ENCODE measurements around the gene DHRS12. TPM values are rescaled to one million over a fixed set of nuclear protein-coding genes. Genes with fewer than 3 reads are reported as not detected.

The DHRS12 gene
- total RNA-seq, 1 experiment from 2014 or later: 8.8 TPM

- H2BK20ac ChIP-seq (ENCODE audit: low read depth, low read length, poor library complexity, severe bottlenecking): no peak overlapping the region
- no peak overlapping the region for H2BK15ac ChIP-seq (ENCODE audit: low read depth, low read length)
- Mint-ChIP-seq H3K36me3 (ENCODE audit: insufficient read depth in 1 of 3, low read depth in 3 of 3) (peaks cover 0 to 12% (median 7%) of the 10 kb centered on the region in 3 experiments; a peak in 4 of 7 replicates), H3K4me1 (peaks cover 27 to 29% of the 10 kb centered on the region in 2 experiments), H3K27ac (peak overlapping the region in 2 of 3 experiments; percentile 27 to 90; a peak in 1 of 7 replicates), H3K4me3 (no peak overlapping the region; a peak in 1 of 5 replicates), H3K9me3 (no peaks in the 10 kb centered on the region), H3K27me3 (ENCODE audit: low read depth) (no peaks in the 10 kb centered on the region; the same call in 1 of the 2 replicates)
- H3K27me3 ChIP-seq (ENCODE audit: insufficient read depth, low read length): no peaks in the 10 kb centered on the region
- H3K14ac ChIP-seq (ENCODE audit: insufficient read depth, low read length): no peak overlapping the region; the same call in 1 of the 2 replicates
- H3K4me1 ChIP-seq (ENCODE audit: insufficient read depth, low read length): 0 out of 2 replicates have a peak, but pooled peaks cover 3% of the 10 kb centered on the region
- TF ChIP-seq, protein P1, sequence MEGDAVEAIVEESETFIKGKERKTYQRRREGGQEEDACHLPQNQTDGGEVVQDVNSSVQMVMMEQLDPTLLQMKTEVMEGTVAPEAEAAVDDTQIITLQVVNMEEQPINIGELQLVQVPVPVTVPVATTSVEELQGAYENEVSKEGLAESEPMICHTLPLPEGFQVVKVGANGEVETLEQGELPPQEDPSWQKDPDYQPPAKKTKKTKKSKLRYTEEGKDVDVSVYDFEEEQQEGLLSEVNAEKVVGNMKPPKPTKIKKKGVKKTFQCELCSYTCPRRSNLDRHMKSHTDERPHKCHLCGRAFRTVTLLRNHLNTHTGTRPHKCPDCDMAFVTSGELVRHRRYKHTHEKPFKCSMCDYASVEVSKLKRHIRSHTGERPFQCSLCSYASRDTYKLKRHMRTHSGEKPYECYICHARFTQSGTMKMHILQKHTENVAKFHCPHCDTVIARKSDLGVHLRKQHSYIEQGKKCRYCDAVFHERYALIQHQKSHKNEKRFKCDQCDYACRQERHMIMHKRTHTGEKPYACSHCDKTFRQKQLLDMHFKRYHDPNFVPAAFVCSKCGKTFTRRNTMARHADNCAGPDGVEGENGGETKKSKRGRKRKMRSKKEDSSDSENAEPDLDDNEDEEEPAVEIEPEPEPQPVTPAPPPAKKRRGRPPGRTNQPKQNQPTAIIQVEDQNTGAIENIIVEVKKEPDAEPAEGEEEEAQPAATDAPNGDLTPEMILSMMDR (conservative IDR thresholded peaks at IDR 0.05): no peak
- H3K23ac ChIP-seq (ENCODE audit: insufficient read length, low read depth, low read length): no peak overlapping the region
- no peaks in the 10 kb centered on the region for H4K20me1 ChIP-seq (ENCODE audit: control insufficient read depth, insufficient read depth, insufficient read length)
- H3K9me3 ChIP-seq (ENCODE audit: control insufficient read depth, low read depth, low read length): no peaks in the 10 kb centered on the region
- H2BK120ac ChIP-seq (ENCODE audit: low read depth, low read length, poor library complexity, severe bottlenecking): no peak overlapping the region
- H3K27ac ChIP-seq (ENCODE audit: insufficient read length, low read depth, low read length): no peak overlapping the region
- no peaks in the 10 kb centered on the region for H3K23me2 ChIP-seq (ENCODE audit: insufficient read length, low read depth, low read length, poor library complexity, severe bottlenecking)
- H3K4me2 ChIP-seq (ENCODE audit: insufficient read depth, insufficient read length, low read length): no peak overlapping the region
- H3K56ac ChIP-seq (ENCODE audit: insufficient read length, low read depth, low read length): no peak overlapping the region
- H3K18ac ChIP-seq (ENCODE audit: insufficient read length, low read depth, low read length): no peak overlapping the region
- H2AK5ac ChIP-seq (ENCODE audit: insufficient read length, low read length): no peak overlapping the region
- no peak overlapping the region for H2AFZ ChIP-seq (ENCODE audit: low read length)
- H3K79me1 ChIP-seq (ENCODE audit: insufficient read depth, low read depth, low read length, poor library complexity, severe bottlenecking): no peaks in the 10 kb centered on the region
- H4K91ac ChIP-seq (ENCODE audit: insufficient read length, low read depth, low read length): no peak overlapping the region
- H4K8ac ChIP-seq (replicated peaks; ENCODE audit: insufficient read length, low read depth, low read length): no peak overlapping the region
- H3K4ac ChIP-seq (ENCODE audit: low read depth, low read length): no peak overlapping the region
- H2BK12ac ChIP-seq (ENCODE audit: insufficient read length, low read depth, low read length): no peak overlapping the region
- no peak overlapping the region for H4K5ac ChIP-seq (ENCODE audit: insufficient read length, low read depth, low read length)
- no peaks in the 10 kb centered on the region for H3K79me2 ChIP-seq (ENCODE audit: insufficient read depth, low read length)
- DNase-seq: no peak
- H3K9ac ChIP-seq (ENCODE audit: extremely low read depth, insufficient read length, low read length): no peak overlapping the region
- H2BK5ac ChIP-seq (ENCODE audit: insufficient read length, low read length): no peak overlapping the region
- no CpG with 5 or more reads among the region's 19 CpGs for WGBS (ENCODE audit: extremely low coverage, insufficient read length, low lambda C conversion rate)
- H3T11ph ChIP-seq (ENCODE audit: low read length): no peak overlapping the region
Measured at GRCh38 chr13:51768976-51769375, 35.0 kb downstream of the DHRS12 start.
